Calu3 (cell line): ENCODE measurements around the gene ARPIN. TPM values are rescaled to one million over a fixed set of nuclear protein-coding genes. Genes with fewer than 3 reads are reported as not detected.

Source experiments
- BruUV-seq: library from RNA; stranded (reverse); fragments of 400-500 nt; replicated peaks from 2 replicates; lab custom pipeline; 2021; lab: Mats Ljungman, UMichigan
- CTCF ChIA-PET: fragments of 300-600 bp; sonication (Branson Sonifier 250); formaldehyde crosslinking; loops from one replicate; lab custom pipeline; 2022; ENCODE audit warnings: antibody characterized with exemption; lab: Charles Lee
- DNase-seq: peaks from one replicate; pipeline ENCODE4 v3.0.0; 2022
- H3K27ac Mint-ChIP-seq: one replicate; pipeline ENCODE4 v1.8.0; 2022; ENCODE audit warnings: mixed read lengths; ENCODE audit not compliant: unreplicated experiment
- H3K27me3 Mint-ChIP-seq: one replicate; pipeline ENCODE4 v1.8.0; 2022; ENCODE audit warnings: mixed read lengths; ENCODE audit not compliant: unreplicated experiment
- H3K36me3 Mint-ChIP-seq: one replicate; pipeline ENCODE4 v1.8.0; 2022; ENCODE audit warnings: mild to moderate bottlenecking, moderate library complexity, mixed read lengths; ENCODE audit not compliant: insufficient read depth, unreplicated experiment
- H3K4me1 Mint-ChIP-seq: one replicate; pipeline ENCODE4 v1.8.0; 2022; ENCODE audit warnings: mild to moderate bottlenecking, low read depth, mixed read lengths; ENCODE audit not compliant: unreplicated experiment
- H3K4me3 Mint-ChIP-seq: one replicate; pipeline ENCODE4 v1.8.0; 2022; ENCODE audit warnings: mild to moderate bottlenecking, low read depth, moderate library complexity, mixed read lengths; ENCODE audit not compliant: unreplicated experiment
- H3K9me3 Mint-ChIP-seq: one replicate; pipeline ENCODE4 v1.8.0; 2022; ENCODE audit warnings: low read depth, mixed read lengths; ENCODE audit not compliant: unreplicated experiment
- CTCF ChIP-seq: fragments of 200-600 bp; IDR thresholded peaks from one replicate; pipeline ENCODE4 v1.8.0; 2022; ENCODE audit warnings: antibody characterized with exemption; ENCODE audit not compliant: unreplicated experiment
- intact Hi-C: fragments of 100-400 bp; cut with micrococcal nuclease; formaldehyde crosslinking; loops from one replicate; pipeline ENCODE4 v1.10.0; 2022; ENCODE audit not compliant: unreplicated experiment
- total RNA-seq: library from RNA; stranded (reverse); gene quantifications from 2 replicates; pipeline ENCODE4 v1.2.3, GENCODE V29; 2022

The ARPIN gene
- total RNA-seq, 1 experiment from 2014 or later, result 20.1 TPM

DNA sequence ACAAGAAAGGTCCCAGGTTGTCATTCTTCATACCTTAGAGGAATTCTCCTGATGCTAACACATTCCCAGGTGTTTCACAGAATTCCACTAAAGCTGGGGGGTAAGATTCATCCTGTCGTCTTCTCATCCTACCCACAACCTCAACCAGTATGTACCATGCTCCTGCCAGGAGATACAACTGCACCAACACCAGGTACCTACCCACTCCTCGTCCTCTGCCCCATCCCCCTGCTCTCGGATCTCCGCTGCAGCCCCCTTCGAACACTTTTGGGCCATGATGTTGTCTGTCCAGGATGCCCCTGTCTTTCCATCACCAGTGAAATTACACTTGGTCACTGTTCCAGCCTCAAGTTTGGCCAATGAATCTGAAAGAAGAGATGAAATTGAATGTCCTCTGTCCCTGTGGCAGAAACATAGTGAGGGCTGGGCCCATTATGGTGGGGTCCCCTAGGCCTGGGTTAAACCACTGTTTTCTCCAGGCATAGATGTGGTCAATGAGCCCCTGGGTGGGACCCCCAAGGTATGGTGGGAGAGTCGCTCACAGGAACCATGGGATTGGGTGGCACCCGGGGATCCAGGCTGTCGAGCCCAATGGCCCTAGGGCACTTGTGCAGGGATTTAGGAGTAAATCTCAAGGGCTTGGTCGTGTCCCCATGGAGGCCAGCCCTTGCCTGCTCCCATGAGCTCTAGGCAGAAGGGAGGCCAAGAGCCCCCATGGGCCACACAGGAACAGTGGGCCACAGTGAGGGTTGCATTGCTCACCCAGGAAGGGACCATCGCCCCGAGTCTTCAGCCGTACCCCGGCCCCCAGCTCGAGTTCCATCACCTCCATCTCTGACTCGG, 9.5 kb downstream of the ARPIN start:
- no peak for DNase-seq
- Mint-ChIP-seq H3K27me3 (no peaks in the 10 kb centered on the region), H3K4me3 (no peak overlapping the region), H3K27ac (no peak overlapping the region), H3K36me3 (no peaks in the 10 kb centered on the region), H3K4me1 (no peaks in the 10 kb centered on the region), H3K9me3 (no peaks in the 10 kb centered on the region)
- intact Hi-C loops, result no loop called here
- CTCF ChIA-PET, result no interaction called here
- TF ChIP-seq CTCF, result no peak
- no TSS peak for BruUV-seq

DNA sequence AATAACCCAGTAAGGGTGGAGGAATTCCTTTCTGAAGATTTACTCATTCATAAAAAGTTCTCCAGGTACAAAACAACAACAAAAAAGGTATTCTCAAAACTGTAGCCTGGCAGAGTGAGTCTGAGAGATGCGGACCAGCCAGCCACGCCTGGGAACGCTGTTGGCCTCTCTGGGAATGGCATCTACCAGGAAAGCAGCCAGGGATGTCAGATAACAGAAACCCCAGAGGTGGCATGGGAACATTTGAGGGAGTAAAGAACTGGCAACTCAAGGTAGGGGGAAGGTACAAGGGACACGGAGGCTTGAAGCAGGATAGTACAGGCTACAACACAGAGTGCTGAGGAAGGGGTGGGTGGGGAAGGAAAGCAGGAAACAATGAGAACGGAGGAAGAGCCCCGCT, 11.9 kb downstream of the ARPIN start:
- no peak overlapping the region for H3K4me3 Mint-ChIP-seq
- H3K27me3 Mint-ChIP-seq, result no peaks in the 10 kb centered on the region
- CTCF ChIA-PET, result interaction anchor here (1.1 kb wide), 1 partner anchor 185 kb away, joined by 3 read pairs; no protein-coding TSS in a partner anchor

DNA sequence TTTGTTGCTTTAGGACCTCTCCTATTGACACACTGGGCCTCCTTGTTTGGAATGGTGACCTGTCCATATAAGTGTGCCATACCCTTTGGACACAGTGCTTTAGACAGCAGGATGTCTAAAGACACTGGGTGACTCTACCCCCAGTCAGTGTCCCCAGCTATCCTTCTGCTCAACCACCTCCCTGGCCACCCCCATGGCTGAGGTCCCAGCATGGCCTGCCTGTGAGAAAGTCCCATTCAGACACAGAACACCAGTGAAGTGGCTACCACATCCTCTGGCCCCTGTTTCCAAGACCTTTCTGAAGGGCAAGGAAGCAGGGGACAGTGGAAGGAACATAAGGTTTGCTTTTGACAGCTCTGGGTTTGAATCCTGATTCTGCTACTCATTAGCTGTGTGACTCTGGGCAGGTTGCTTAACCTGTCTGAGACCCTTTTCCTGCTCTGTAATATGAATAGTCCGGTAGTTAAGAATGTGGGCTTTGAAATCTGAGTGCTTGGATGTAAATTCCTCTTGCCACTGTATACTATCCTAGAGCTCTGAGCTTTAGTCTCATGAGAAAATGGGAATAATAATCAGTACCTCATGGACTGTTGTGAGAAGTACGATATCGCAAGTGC, 12.7 kb downstream of the ARPIN start:
- CTCF ChIA-PET, result interaction anchor here (2.6 kb wide), 1 partner anchor 187 kb away, joined by 17 read pairs; no protein-coding TSS in a partner anchor
- no peaks in the 10 kb centered on the region for H3K27me3 Mint-ChIP-seq
- no peaks in the 10 kb centered on the region for H3K4me1 Mint-ChIP-seq
- DNase-seq, result no peak
- intact Hi-C loops, result no loop called here
- no peaks in the 10 kb centered on the region for H3K9me3 Mint-ChIP-seq
- no peak for TF ChIP-seq CTCF
- no peak overlapping the region for H3K4me3 Mint-ChIP-seq
- BruUV-seq, result no TSS peak
- H3K36me3 Mint-ChIP-seq, result no peaks in the 10 kb centered on the region
- H3K27ac Mint-ChIP-seq, result no peak overlapping the region

More for the DNA sequence above, 11.9 kb downstream of the ARPIN start:
- H3K9me3 Mint-ChIP-seq, result no peaks in the 10 kb centered on the region
- no peak for DNase-seq
- no peak for TF ChIP-seq CTCF
- intact Hi-C loops, result no loop called here
- BruUV-seq, result no TSS peak
- H3K36me3 Mint-ChIP-seq, result no peaks in the 10 kb centered on the region
- H3K4me1 Mint-ChIP-seq, result no peaks in the 10 kb centered on the region
- no peak overlapping the region for H3K27ac Mint-ChIP-seq

- DNase-seq, result no peak
- BruUV-seq, result no TSS peak
- Mint-ChIP-seq H3K27me3 (no peaks in the 10 kb centered on the region), H3K9me3 (no peaks in the 10 kb centered on the region), H3K36me3 (peaks cover 3% of the 10 kb centered on the region), H3K4me3 (no peak overlapping the region), H3K27ac (no peak overlapping the region), H3K4me1 (no peaks in the 10 kb centered on the region)
- CTCF ChIA-PET, result interaction anchor here (1.5 to 2.6 kb wide), 3 partner anchors 72 to 187 kb away, joined by 4 to 17 read pairs (median 10); no protein-coding TSS in a partner anchor
- intact Hi-C loops, result no loop called here
- TF ChIP-seq CTCF, result no peak
These were observed 13.3 kb downstream of the ARPIN start for GRCh38 chr15:89899295-89899945.
